GM12878 (cell line): ENCODE measurements around the gene YAE1. TPM values are rescaled to one million over a fixed set of nuclear protein-coding genes. Genes with fewer than 3 reads are reported as not detected.

Source experiments
- ATAC-seq: fragments of 200-7000 bp; cut with Tn5 transposase; 3 replicates; pipeline ENCODE4 v1.9.1; 2020; ENCODE audit warnings: mild to moderate bottlenecking, moderate library complexity
- BruUV-seq: library from RNA; stranded (reverse); fragments of 400-500 nt; replicated peaks from 2 replicates; lab custom pipeline; 2021; lab: Mats Ljungman, UMichigan
- CTCF ChIA-PET: fragments of 300-600 bp; sonication (Branson Sonifier 250); formaldehyde crosslinking; extraction: SDS; loops from one replicate; lab custom pipeline; 2021; ENCODE audit warnings: inconsistent platforms; lab: Yijun Ruan, JAX
- POLR2A ChIA-PET: fragments of 350-600 bp; formaldehyde crosslinking; extraction: SDS; loops from one replicate; lab custom pipeline; 2021; ENCODE audit warnings: inconsistent platforms; lab: Charles Lee
- RAD21 ChIA-PET: fragments of 300-600 bp; sonication (Branson Sonifier 250); formaldehyde crosslinking; loops from one replicate; lab custom pipeline; 2023; ENCODE audit warnings: antibody characterized with exemption; ENCODE audit not compliant: unreplicated experiment; lab: Charles Lee
- SMC1A ChIA-PET: fragments of 300-600 bp; sonication (Branson Sonifier 250); formaldehyde crosslinking; loops from one replicate; lab custom pipeline; 2023; ENCODE audit not compliant: unreplicated experiment, uncharacterized antibody; lab: Charles Lee
- DNase-seq: peaks from one replicate; pipeline ENCODE4 v3.0.0-alpha.2; 2011; ENCODE audit warnings: low read depth, low spot score
- FAIRE-seq: peaks from 3 replicates; lab custom pipeline; 2011; peaks lifted over from hg19 to GRCh38; lab: Jason Lieb, UNC
- H2AFZ ChIP-seq: 2 replicates; pipeline ENCODE4 v1.6.0; 2011; ENCODE audit warnings: low read depth, low read length, control low read depth; ENCODE audit not compliant: control insufficient read depth
- H3K27ac ChIP-seq: 2 replicates; pipeline ENCODE4 v1.5.1; 2011; ENCODE audit warnings: control low read depth; ENCODE audit not compliant: control insufficient read depth, insufficient read depth
- H3K27me3 ChIP-seq, 2 experiments: replicated peaks in 1 of 2; 2 replicates each; pipeline versions ENCODE4 v1.6.0 to v1.6.1; 2011; ENCODE audit warnings: low read length in 1 of 2; ENCODE audit not compliant: control insufficient read depth in 2 of 2, insufficient read depth in 2 of 2
- H3K36me3 ChIP-seq, 2 experiments: 2 replicates each; pipeline ENCODE4 v1.5.1; 2011; ENCODE audit warnings: low read length in 1 of 2; ENCODE audit not compliant: control insufficient read depth in 2 of 2, insufficient read depth in 2 of 2
- H3K4me1 ChIP-seq: 2 replicates; pipeline ENCODE4 v1.6.1; 2011; ENCODE audit warnings: mild to moderate bottlenecking, low read length, moderate library complexity, mixed read lengths; ENCODE audit not compliant: control insufficient read depth, insufficient read depth
- H3K4me2 ChIP-seq: 2 replicates; pipeline ENCODE4 v1.6.0; 2011; ENCODE audit warnings: control low read depth; ENCODE audit not compliant: control insufficient read depth, insufficient read depth
- H3K4me3 ChIP-seq: fragments of 200-600 bp; sonication (generic); 2 replicates; pipeline ENCODE4 v1.5.1; 2016
- H3K79me2 ChIP-seq: 2 replicates; pipeline ENCODE4 v1.6.0; 2011; ENCODE audit warnings: low read length; ENCODE audit not compliant: control insufficient read depth, insufficient read depth
- H3K9ac ChIP-seq: 2 replicates; pipeline ENCODE4 v1.8.0; 2011; ENCODE audit warnings: low read length, control low read depth, mixed read lengths; ENCODE audit not compliant: control insufficient read depth, insufficient read depth
- H3K9me3 ChIP-seq: replicated peaks from 3 replicates; pipeline ENCODE4 v1.5.1; 2011; ENCODE audit warnings: mild to moderate bottlenecking, low read length; ENCODE audit not compliant: control insufficient read depth, insufficient read depth
- H4K20me1 ChIP-seq: 2 replicates; pipeline ENCODE4 v1.6.0; 2011; ENCODE audit not compliant: control insufficient read depth, insufficient read depth
- HDAC6 ChIP-seq: fragments of 200-600 bp; sonication (generic); IDR thresholded peaks from one replicate; pipeline ENCODE4 v1.8.0; 2017; ENCODE audit warnings: antibody characterized with exemption; ENCODE audit not compliant: unreplicated experiment
- JUND ChIP-seq: IDR thresholded peaks from 2 replicates; pipeline ENCODE4 v1.6.1; 2012; ENCODE audit warnings: low read depth, mild to moderate bottlenecking, low read length, improper control_type of control experiment, moderate library complexity
- MTA3 ChIP-seq: IDR thresholded peaks from 2 replicates; pipeline ENCODE4 v1.6.1; 2012; ENCODE audit warnings: low read length, inconsistent platforms, borderline replicate concordance
- PAX5 ChIP-seq: IDR thresholded peaks from 2 replicates; pipeline ENCODE4 v1.6.1; 2011; ENCODE audit warnings: low read depth, low read length, borderline replicate concordance
- PML ChIP-seq: IDR thresholded peaks from 2 replicates; pipeline ENCODE4 v1.6.1; 2012; ENCODE audit warnings: low read length, inconsistent platforms
- PRDM15 ChIP-seq: fragments of 450-650 bp; formaldehyde crosslinking; IDR thresholded peaks from 2 replicates; pipeline ENCODE4 v1.4.0; 2020; ENCODE audit warnings: mild to moderate bottlenecking, moderate library complexity
- STAT1 ChIP-seq: fragments of 450-650 bp; conservative IDR thresholded peaks from 2 replicates; pipeline ENCODE4 v1.6.1; 2014; ENCODE audit warnings: antibody characterized with exemption, mild to moderate bottlenecking
- ZBTB4 ChIP-seq: fragments of 450-650 bp; formaldehyde crosslinking; IDR thresholded peaks from 2 replicates; pipeline ENCODE4 v1.4.0; 2022; ENCODE audit warnings: mild to moderate bottlenecking, moderate library complexity
- WGBS: methylation state at CpG from one replicate; pipeline ENCODE4 v1.1.6; 2016; ENCODE audit warnings: low lambda C conversion rate; ENCODE audit not compliant: insufficient replicate concordance, insufficient coverage; ENCODE audit errors: missing lambda C conversion rate; 5-methylcytosine and 5-hydroxymethylcytosine counted together
- in situ Hi-C: fragments of 300-500 bp; cut with MboI; formaldehyde crosslinking; loops from 9 replicates; pipeline ENCODE4 v1.14.3; 2018; ENCODE audit warnings: mixed read lengths
- intact Hi-C: fragments of 100-400 bp; cut with micrococcal nuclease; formaldehyde crosslinking; loops from one replicate; pipeline ENCODE4 v1.14.2; 2022; ENCODE audit not compliant: unreplicated experiment
- polyA plus RNA-seq, 11 experiments: library from polyadenylated mRNA; depleted of rRNA in 4 of 11; unstranded in 6 of 11; stranded (reverse) in 5 of 11; fragments of >200 nt; fragmentation: Nextera tagmentation in 4 of 11; fragmentation: Illumina TruSeq in 1 of 11; extraction: Ambion mirVana in 4 of 11; extraction: Trizol in 1 of 11; gene quantifications; 1 replicate in 1 of 11; 2 replicates in 10 of 11; pipeline versions ENCODE4 v1.2.1 to v1.2.3, GENCODE V29; 2011 to 2016; ENCODE audit warnings: inconsistent platforms in 2 of 11, missing spikeins in 2 of 11, low read depth in 1 of 11
- total RNA-seq, 4 experiments: library from RNA; depleted of rRNA in 3 of 4; stranded (reverse); fragments of >200 nt in 3 of 4; fragmentation: Illumina TruSeq in 1 of 4; extraction: Trizol in 1 of 4; gene quantifications; 2 replicates each; pipeline versions ENCODE4 v1.2.1 to v1.2.3, GENCODE V29; 2013 to 2021

YAE1 gene
- total and polyA plus RNA-seq, 10 of the 15 experiments (the other 5 are each of a cell fraction or from before 2014, with no cell fraction given), result 13.5 to 35.8 (median 22.9) TPM

GRCh38 chr7:39530971-39531370 lies 35.2 kb upstream of the YAE1 start:
- no peak for TF ChIP-seq PML
- TF ChIP-seq PRDM15 (CRISPR knock-in tag), result no peak
- TF ChIP-seq MTA3, result no peak
- no peak for TF ChIP-seq HDAC6
- no peak for TF ChIP-seq ZBTB4 (CRISPR knock-in tag)
- no peak for TF ChIP-seq PAX5
- no peak for TF ChIP-seq STAT1
- TF ChIP-seq JUND, result no peak
- no peak for DNase-seq
- ChIA-PET SMC1A (no interaction called here), CTCF (no interaction called here), POLR2A (no interaction called here), RAD21 (no interaction called here)
- Histone ChIP-seq H4K20me1 (no peaks in the 10 kb centered on the region; the same call in 1 of the 2 replicates), H3K79me2 (no peaks in the 10 kb centered on the region), H3K9me3 (no peaks in the 10 kb centered on the region), H3K27me3 (no peaks in the 10 kb centered on the region; a peak in 1 of 4 replicates), H3K4me2 (no peak overlapping the region), H3K4me3 (no peak overlapping the region), H3K9ac (no peak overlapping the region), H3K4me1 (no peaks in the 10 kb centered on the region), H3K27ac (no peak overlapping the region), H3K36me3 (no peaks in the 10 kb centered on the region), H2AFZ (no peak overlapping the region)
- in situ Hi-C loops, result no loop called here
- no peak for ATAC-seq
- no TSS peak for BruUV-seq
- no peak for FAIRE-seq
- intact Hi-C loops, result no loop called here
- WGBS, result 11% methylated on average over 7 of the region's 7 CpGs
